GM23338 (cell line): Measurements from ENCODE around the gene NUP50. TPM values are rescaled to one million over a fixed set of nuclear protein-coding genes. Genes with fewer than 3 reads are reported as not detected.

Experiments used
- ATAC-seq: fragments of 200-7000 bp; cut with Tn5 transposase; 3 replicates; pipeline ENCODE4 v1.9.1; 2020
- DNase-seq: peaks from one replicate; pipeline ENCODE4 v3.0.0-alpha.2; 2015; ENCODE audit warnings: low spot score
- H2AFZ ChIP-seq: fragments of 200-600 bp; sonication (generic); 2 replicates; pipeline ENCODE4 v1.8.0; 2016; ENCODE audit warnings: antibody characterized with exemption, mild to moderate bottlenecking, moderate library complexity
- H3F3A ChIP-seq: fragments of 200-600 bp; sonication (generic); replicated peaks from 2 replicates; pipeline ENCODE4 v1.8.0; 2017; ENCODE audit warnings: antibody characterized with exemption, mixed run types, low read depth
- H3K27ac ChIP-seq: fragments of 200-600 bp; sonication (generic); 2 replicates; pipeline ENCODE4 v1.6.1; 2016; ENCODE audit warnings: low read depth
- H3K27me3 ChIP-seq: fragments of 200-600 bp; sonication (generic); 2 replicates; pipeline ENCODE4 v1.8.0; 2016; ENCODE audit warnings: mild to moderate bottlenecking, mixed run types, moderate library complexity; ENCODE audit not compliant: insufficient read depth
- H3K36me3 ChIP-seq: fragments of 200-600 bp; sonication (generic); 2 replicates; pipeline ENCODE4 v1.8.0; 2016; ENCODE audit warnings: mild to moderate bottlenecking; ENCODE audit not compliant: insufficient read depth
- H3K4me1 ChIP-seq: fragments of 200-600 bp; sonication (generic); 2 replicates; pipeline ENCODE4 v1.8.0; 2016; ENCODE audit warnings: mild to moderate bottlenecking, moderate library complexity; ENCODE audit not compliant: insufficient read depth
- H3K4me2 ChIP-seq: fragments of 200-600 bp; sonication (generic); 2 replicates; pipeline ENCODE4 v1.7.1; 2017; ENCODE audit warnings: mixed run types
- H3K4me3 ChIP-seq: fragments of 200-600 bp; sonication (generic); 2 replicates; pipeline ENCODE4 v1.6.1; 2016; ENCODE audit warnings: mixed run types
- H3K79me2 ChIP-seq: fragments of 200-600 bp; sonication (generic); replicated peaks from 2 replicates; pipeline ENCODE4 v1.8.0; 2017; ENCODE audit warnings: mild to moderate bottlenecking; ENCODE audit not compliant: insufficient read depth
- H3K9me2 ChIP-seq: fragments of 200-600 bp; sonication (generic); 2 replicates; pipeline ENCODE4 v1.8.0; 2017; ENCODE audit not compliant: insufficient read depth
- H4K20me1 ChIP-seq: fragments of 200-600 bp; sonication (generic); replicated peaks from 2 replicates; pipeline ENCODE4 v1.8.0; 2017; ENCODE audit warnings: mild to moderate bottlenecking; ENCODE audit not compliant: insufficient read depth
- H3K27ac Mint-ChIP-seq: 2 replicates; pipeline ENCODE4 v1.8.0; 2020; ENCODE audit warnings: inconsistent platforms, mild to moderate bottlenecking, moderate library complexity, mixed read lengths
- H3K27me3 Mint-ChIP-seq: 3 replicates; pipeline ENCODE4 v1.8.0; 2022; ENCODE audit warnings: low read depth, mild to moderate bottlenecking, moderate library complexity, mixed read lengths, inconsistent platforms; ENCODE audit not compliant: insufficient read depth, poor library complexity
- H3K36me3 Mint-ChIP-seq: 3 replicates; pipeline ENCODE4 v1.8.0; 2021; ENCODE audit warnings: low read depth, mild to moderate bottlenecking, inconsistent platforms, moderate library complexity, mixed read lengths
- H3K4me1 Mint-ChIP-seq: 3 replicates; pipeline ENCODE4 v1.8.0; 2020; ENCODE audit warnings: mild to moderate bottlenecking, inconsistent platforms, mixed read lengths
- H3K4me3 Mint-ChIP-seq: 3 replicates; pipeline ENCODE4 v1.8.0; 2021; ENCODE audit warnings: moderate library complexity, mild to moderate bottlenecking, inconsistent platforms, mixed read lengths
- H3K9me3 Mint-ChIP-seq: 3 replicates; pipeline ENCODE4 v1.8.0; 2020; ENCODE audit warnings: moderate library complexity, mild to moderate bottlenecking, inconsistent platforms, mixed read lengths
- CREB1 ChIP-seq: fragments of 250-450 bp; sonication (Bioruptor Pico); IDR thresholded peaks from 2 replicates; pipeline ENCODE4 v1.5.0; 2020; ENCODE audit warnings: low read depth, mild to moderate bottlenecking, moderate library complexity
- CTCF ChIP-seq, 2 experiments: fragments of 200-600 bp in 1 of 2; sonication (generic) in 1 of 2; conservative IDR thresholded peaks; 2 replicates each; pipeline versions ENCODE4 v1.5.1 to v1.6.1; 2016 to 2017; ENCODE audit warnings: antibody characterized with exemption in 2 of 2, low read depth in 2 of 2, mild to moderate bottlenecking in 2 of 2, moderate library complexity in 1 of 2
- ETS1 ChIP-seq: IDR thresholded peaks from 2 replicates; pipeline ENCODE4 v1.6.1; 2016; ENCODE audit warnings: antibody characterized with exemption
- EZH2 ChIP-seq: fragments of 200-600 bp; sonication (generic); IDR thresholded peaks from one replicate; pipeline ENCODE4 v1.8.0; 2017; ENCODE audit warnings: antibody characterized with exemption, mild to moderate bottlenecking, low read depth; ENCODE audit not compliant: unreplicated experiment
- EZH2phosphoT487 ChIP-seq: fragments of 200-600 bp; sonication (generic); IDR thresholded peaks from one replicate; pipeline ENCODE4 v1.8.1; 2018; ENCODE audit warnings: antibody characterized with exemption; ENCODE audit not compliant: unreplicated experiment
- JUNB ChIP-seq: IDR thresholded peaks from one replicate; pipeline ENCODE4 v1.6.1; 2016; ENCODE audit warnings: antibody characterized with exemption; ENCODE audit not compliant: unreplicated experiment
- NANOG ChIP-seq: IDR thresholded peaks from 2 replicates; pipeline ENCODE4 v1.6.1; 2016; ENCODE audit warnings: antibody characterized with exemption, borderline replicate concordance
- POLR2AphosphoS5 ChIP-seq: IDR thresholded peaks from 2 replicates; pipeline ENCODE4 v1.6.1; 2016; ENCODE audit warnings: antibody characterized with exemption, low read depth
- REST ChIP-seq: IDR thresholded peaks from one replicate; pipeline ENCODE4 v1.6.1; 2018; ENCODE audit warnings: antibody characterized with exemption; ENCODE audit not compliant: unreplicated experiment
- STAT1 ChIP-seq: IDR thresholded peaks from one replicate; pipeline ENCODE4 v1.6.1; 2016; ENCODE audit warnings: antibody characterized with exemption; ENCODE audit not compliant: unreplicated experiment
- ZNF114 ChIP-seq: fragments of 250-450 bp; sonication (Bioruptor Pico); IDR thresholded peaks from 2 replicates; pipeline ENCODE4 v1.5.0; 2020; ENCODE audit warnings: mild to moderate bottlenecking, moderate library complexity
- ZNF331 ChIP-seq: fragments of 250-450 bp; sonication (Bioruptor Pico); IDR thresholded peaks from 2 replicates; pipeline ENCODE4 v1.5.0; 2020; ENCODE audit warnings: low read depth, mild to moderate bottlenecking, moderate library complexity
- ZNF462 ChIP-seq: fragments of 250-450 bp; sonication (Bioruptor Pico); IDR thresholded peaks from 2 replicates; pipeline ENCODE4 v1.5.0; 2020; ENCODE audit warnings: mild to moderate bottlenecking, moderate library complexity
- polyA plus RNA-seq: library from polyadenylated mRNA; unstranded; fragments of >200 nt; fragmentation: Nextera tagmentation; extraction: Ambion mirVana; gene quantifications from 2 replicates; pipeline ENCODE4 v1.2.1, GENCODE V29; 2016
- total RNA-seq: library from RNA; depleted of rRNA; stranded (reverse); fragments of >200 nt; shearing (Covaris generic); gene quantifications from 2 replicates; pipeline ENCODE4 v1.2.3, GENCODE V29; 2014

NUP50 gene
- total and polyA plus RNA-seq, 2 experiments from 2014 or later = 45.9 to 96.6 TPM

GRCh38 chr22:45154383-45154782 is 9.3 kb upstream of the NUP50 start:
- TF ChIP-seq NANOG = no peak
- TF ChIP-seq ZNF114 (CRISPR knock-in tag) = no peak
- no peak for TF ChIP-seq REST
- TF ChIP-seq EZH2phosphoT487 = no peak
- TF ChIP-seq STAT1 = no peak
- TF ChIP-seq ETS1 = no peak
- no peak for TF ChIP-seq JUNB
- no peak for TF ChIP-seq ZNF331
- no peak for TF ChIP-seq EZH2
- TF ChIP-seq CTCF (conservative IDR thresholded peaks at IDR 0.05; ENCODE audit: low read depth in 2 of 2) = no peak
- no peak for TF ChIP-seq CREB1 (CRISPR knock-in tag)
- TF ChIP-seq ZNF462 (CRISPR knock-in tag) = no peak
- TF ChIP-seq POLR2AphosphoS5 = no peak

More at GRCh38 chr22:45154383-45154782, 9.3 kb upstream of the NUP50 start:
- DNase-seq (no peak), ATAC-seq (no peak)
- Histone ChIP-seq H3K9me2 (no peaks in the 10 kb centered on the region), H2AFZ (no peak overlapping the region), H3F3A (0 out of 2 replicates have a peak, but pooled peaks cover 12% of the 10 kb centered on the region), H3K27ac (no peak overlapping the region), H4K20me1 (peaks cover 19% of the 10 kb centered on the region), H3K79me2 (peaks cover 16% of the 10 kb centered on the region), H3K4me3 (no peak overlapping the region), H3K4me2 (no peak overlapping the region), H3K36me3 (peaks cover 11% of the 10 kb centered on the region; the same call in 1 of the 2 replicates), H3K4me1 (peaks cover 1% of the 10 kb centered on the region; the same call in 1 of the 2 replicates), H3K27me3 (no peaks in the 10 kb centered on the region)
- Mint-ChIP-seq H3K4me3 (no peak overlapping the region), H3K36me3 (peaks cover 26% of the 10 kb centered on the region), H3K9me3 (no peaks in the 10 kb centered on the region), H3K27me3 (peaks cover 4% of the 10 kb centered on the region), H3K4me1 (peaks cover 4% of the 10 kb centered on the region; the same call in 1 of the 3 replicates), H3K27ac (no peak overlapping the region)
